HFF-Myc (cell line): ENCODE data around the gene SHF.

Experiments used
- DNase-seq: peaks from one replicate; pipeline ENCODE4 v3.0.0-alpha.2; 2011; ENCODE audit warnings: low read depth; ENCODE audit errors: extremely low read depth
- H3K4me3 ChIP-seq: replicated peaks from 2 replicates; pipeline ENCODE4 v1.5.1; 2011; ENCODE audit warnings: low read depth, mild to moderate bottlenecking, control low read depth, low read length
- CTCF ChIP-seq: IDR thresholded peaks from 2 replicates; pipeline ENCODE4 v1.5.1; 2012; ENCODE audit warnings: mild to moderate bottlenecking, low read depth, low read length, control low read depth; ENCODE audit errors: missing control alignments

SHF gene

GRCh38 chr15:45169608-45170480, 17.9 kb downstream of the SHF start:
- TF ChIP-seq CTCF = no peak
- H3K4me3 ChIP-seq = no peak overlapping the region
- DNase-seq = no peak

GRCh38 chr15:45168751-45169551, 18.8 kb downstream of the SHF start:
- no peak for TF ChIP-seq CTCF
- DNase-seq = no peak
- no peak overlapping the region for H3K4me3 ChIP-seq

- no peak for DNase-seq
- TF ChIP-seq CTCF = no peak
- H3K4me3 ChIP-seq = no peak overlapping the region
Measured at GRCh38 chr15:45168286-45168685, 19.5 kb downstream of the SHF start.

- no peak for TF ChIP-seq CTCF
- H3K4me3 ChIP-seq = peak overlapping the region; percentile 34; the same call in 1 of the 2 replicates
- no peak for DNase-seq
Measured at GRCh38 chr15:45167631-45168205, 20.0 kb downstream of the SHF start.

GRCh38 chr15:45166834-45167630, 20.7 kb downstream of the SHF start:
- peak; percentile 59 for TF ChIP-seq CTCF
- H3K4me3 ChIP-seq = peak overlapping the region; percentile 34

GRCh38 chr15:45165536-45165935, 22.2 kb downstream of the SHF start:
- no peak for DNase-seq
- no peak overlapping the region for H3K4me3 ChIP-seq
- no peak for TF ChIP-seq CTCF

More at GRCh38 chr15:45166834-45167630, 20.7 kb downstream of the SHF start:
- DNase-seq = peak; percentile 47
